ENCODE data around the gene ALOX5. TPM values are rescaled to one million over a fixed set of nuclear protein-coding genes. Genes with fewer than 3 reads are reported as not detected.
"Not testable (repeated sequence)": the region's sequence is repeated elsewhere in the genome, so short reads cannot be mapped to it uniquely, and the experiment has no call there.

The ALOX5 gene
- total and polyA plus RNA-seq, 2 experiments from 2014 or later = 3.7 to 5.4 TPM

- TF ChIP-seq ZNF462 (CRISPR knock-in tag; IDR thresholded peaks at IDR 0.05) = no peak
- TF ChIP-seq STAT1 (IDR thresholded peaks at IDR 0.05; ENCODE audit: unreplicated experiment) = no peak
- TF ChIP-seq JUNB (IDR thresholded peaks at IDR 0.05; ENCODE audit: unreplicated experiment) = no peak
- no peak for TF ChIP-seq CTCF (conservative IDR thresholded peaks at IDR 0.05; ENCODE audit: low read depth in 2 of 2)
Measured at GRCh38 chr10:45480294-45480693, 106.3 kb downstream of the ALOX5 start (continued).

GRCh38 chr10:45481100-45481499 is 107.1 kb downstream of the ALOX5 start:
- H3K27ac ChIP-seq (ENCODE audit: low read depth); ATAC-seq; H4K20me1 ChIP-seq (replicated peaks; ENCODE audit: insufficient read depth); H3K4me1 ChIP-seq (ENCODE audit: insufficient read depth); H3K27ac Mint-ChIP-seq; DNase-seq (ENCODE audit: low spot score); H3K27me3 ChIP-seq (ENCODE audit: insufficient read depth); H3K4me1 Mint-ChIP-seq; H3K36me3 ChIP-seq (ENCODE audit: insufficient read depth); H3K4me2 ChIP-seq; H3K79me2 ChIP-seq (replicated peaks; ENCODE audit: insufficient read depth); H3F3A ChIP-seq (replicated peaks; ENCODE audit: low read depth); H2AFZ ChIP-seq; H3K9me2 ChIP-seq (ENCODE audit: insufficient read depth); H3K4me3 ChIP-seq; H3K4me3 Mint-ChIP-seq; H3K27me3 Mint-ChIP-seq (ENCODE audit: insufficient read depth, low read depth, poor library complexity): not testable (repeated sequence)
- Mint-ChIP-seq H3K36me3 (ENCODE audit: low read depth) (peaks cover 15% of the 10 kb centered on the region), H3K9me3 (peaks cover 13% of the 10 kb centered on the region)

Data from GM23338 (cell line).